DND-41 (cell line): ENCODE results near the gene MROH2A.

Experiments used
- CTCF ChIP-seq: IDR thresholded peaks from 2 replicates; pipeline ENCODE4 v1.5.1; 2012; ENCODE audit warnings: borderline replicate concordance, low read length, moderate library complexity, mild to moderate bottlenecking; ENCODE audit not compliant: poor library complexity, severe bottlenecking; ENCODE audit errors: extremely low read depth
- EZH2 ChIP-seq: IDR thresholded peaks from 3 replicates; pipeline ENCODE4 v1.6.1; 2012; ENCODE audit warnings: borderline replicate concordance, low read depth, mild to moderate bottlenecking, moderate library complexity, low read length, inconsistent platforms; ENCODE audit not compliant: severe bottlenecking

- TF ChIP-seq CTCF: no peak
- no peak for TF ChIP-seq EZH2
Measured at GRCh38 chr2:233816334-233816733, 38.2 kb downstream of the MROH2A start.
